GM18951 (cell line): Measurements from ENCODE around the gene CRABP2.

Experiments
- POLR2A ChIP-seq: IDR thresholded peaks from 4 replicates; pipeline ENCODE4 v1.6.1; 2011; ENCODE audit warnings: mild to moderate bottlenecking; ENCODE audit not compliant: insufficient read length, insufficient read depth; ENCODE audit errors: extremely low read depth
- in situ Hi-C: fragments of 300-500 bp; cut with MboI; formaldehyde crosslinking; loops from one replicate; pipeline ENCODE4 v1.12.0; 2022; ENCODE audit warnings: low sequenced_read_pairs, mixed read lengths, inconsistent platforms; ENCODE audit not compliant: unreplicated experiment

Gene CRABP2

GRCh38 chr1:156711011-156711817, 5.8 kb upstream of the CRABP2 start:
- in situ Hi-C loops: no loop called here

GRCh38 chr1:156709757-156710489, 4.5 kb upstream of the CRABP2 start:
- in situ Hi-C loops: no loop called here

More at GRCh38 chr1:156711011-156711817, 5.8 kb upstream of the CRABP2 start:
- no peak for TF ChIP-seq POLR2A

GRCh38 chr1:156709031-156709430, 3.6 kb upstream of the CRABP2 start:
- in situ Hi-C loops: no loop called here
- TF ChIP-seq POLR2A: no peak

More at GRCh38 chr1:156709757-156710489, 4.5 kb upstream of the CRABP2 start:
- no peak for TF ChIP-seq POLR2A

GRCh38 chr1:156708218-156708661, 2.9 kb upstream of the CRABP2 start:
- in situ Hi-C loops: no loop called here
- TF ChIP-seq POLR2A: no peak

GRCh38 chr1:156707417-156708217, 2.2 kb upstream of the CRABP2 start:
- TF ChIP-seq POLR2A: no peak
- in situ Hi-C loops: no loop called here

GRCh38 chr1:156706657-156707416, 1.5 kb upstream of the CRABP2 start:
- TF ChIP-seq POLR2A: no peak
- in situ Hi-C loops: no loop called here

- no peak for TF ChIP-seq POLR2A
- in situ Hi-C loops: no loop called here
Observed at GRCh38 chr1:156705918-156706656, 704 bp upstream of the CRABP2 start.

GRCh38 chr1:156704930-156705320, 458 bp downstream of the CRABP2 start:
- in situ Hi-C loops: no loop called here
- no peak for TF ChIP-seq POLR2A

GRCh38 chr1:156704166-156704711, 1.1 kb downstream of the CRABP2 start:
- no peak for TF ChIP-seq POLR2A
- in situ Hi-C loops: no loop called here

- no peak for TF ChIP-seq POLR2A
- in situ Hi-C loops: no loop called here
Observed at GRCh38 chr1:156703741-156704140, 1.6 kb downstream of the CRABP2 start.

- no peak for TF ChIP-seq POLR2A
- in situ Hi-C loops: no loop called here
Observed at GRCh38 chr1:156703336-156703735, 2.0 kb downstream of the CRABP2 start.

- in situ Hi-C loops: no loop called here
- TF ChIP-seq POLR2A: no peak
Observed at GRCh38 chr1:156700736-156701531, 4.4 kb downstream of the CRABP2 start.
